Measurements from ENCODE around the gene CCR4. TPM values are rescaled to one million over a fixed set of nuclear protein-coding genes. Genes with fewer than 3 reads are reported as not detected.

CCR4 gene
- total RNA-seq, 2 donors from 2014 or later = 0.11 TPM; not detected in 1

- H3K9ac ChIP-seq (ENCODE audit: extremely low read depth, low read length, poor library complexity, severe bottlenecking) = no peak overlapping the region
- no peaks in the 10 kb centered on the region for H3K9me3 Mint-ChIP-seq
- no peaks in the 10 kb centered on the region for H3K27me3 Mint-ChIP-seq (ENCODE audit: insufficient read depth)
- peaks cover 10% of the 10 kb centered on the region for H3K4me1 ChIP-seq (ENCODE audit: control insufficient read depth, insufficient read depth, low read length)
- 92 to 95% methylated on average over 4 of the region's 4 CpGs for WGBS, 2 experiments (ENCODE audit: insufficient coverage in 1 of 2, insufficient read length in 1 of 2)
- H3K4me3 Mint-ChIP-seq = no peak overlapping the region
- peaks cover 2% of the 10 kb centered on the region for H3K36me3 Mint-ChIP-seq (ENCODE audit: low read depth)
- no peak overlapping the region for H3K27ac Mint-ChIP-seq
- no peaks in the 10 kb centered on the region for H3K9me3 ChIP-seq (ENCODE audit: control insufficient read depth, low read length)
- H3K27me3 ChIP-seq (ENCODE audit: control insufficient read depth, insufficient read depth, low read length, poor library complexity, severe bottlenecking) = no peaks in the 10 kb centered on the region
- no peak overlapping the region for H3K27ac ChIP-seq (ENCODE audit: low read depth, low read length)
- H3K36me3 ChIP-seq (ENCODE audit: control insufficient read depth, insufficient read depth, low read length) = peaks cover 3% of the 10 kb centered on the region
- no peak for DNase-seq
- H3K4me1 Mint-ChIP-seq = peaks cover 20% of the 10 kb centered on the region
- H3K4me3 ChIP-seq (ENCODE audit: low read length) = no peak overlapping the region
- TF ChIP-seq, protein P1, sequence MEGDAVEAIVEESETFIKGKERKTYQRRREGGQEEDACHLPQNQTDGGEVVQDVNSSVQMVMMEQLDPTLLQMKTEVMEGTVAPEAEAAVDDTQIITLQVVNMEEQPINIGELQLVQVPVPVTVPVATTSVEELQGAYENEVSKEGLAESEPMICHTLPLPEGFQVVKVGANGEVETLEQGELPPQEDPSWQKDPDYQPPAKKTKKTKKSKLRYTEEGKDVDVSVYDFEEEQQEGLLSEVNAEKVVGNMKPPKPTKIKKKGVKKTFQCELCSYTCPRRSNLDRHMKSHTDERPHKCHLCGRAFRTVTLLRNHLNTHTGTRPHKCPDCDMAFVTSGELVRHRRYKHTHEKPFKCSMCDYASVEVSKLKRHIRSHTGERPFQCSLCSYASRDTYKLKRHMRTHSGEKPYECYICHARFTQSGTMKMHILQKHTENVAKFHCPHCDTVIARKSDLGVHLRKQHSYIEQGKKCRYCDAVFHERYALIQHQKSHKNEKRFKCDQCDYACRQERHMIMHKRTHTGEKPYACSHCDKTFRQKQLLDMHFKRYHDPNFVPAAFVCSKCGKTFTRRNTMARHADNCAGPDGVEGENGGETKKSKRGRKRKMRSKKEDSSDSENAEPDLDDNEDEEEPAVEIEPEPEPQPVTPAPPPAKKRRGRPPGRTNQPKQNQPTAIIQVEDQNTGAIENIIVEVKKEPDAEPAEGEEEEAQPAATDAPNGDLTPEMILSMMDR (conservative IDR thresholded peaks at IDR 0.05) = no peak
Measured at GRCh38 chr3:32995098-32995497, 43.7 kb downstream of the CCR4 start.

DNA sequence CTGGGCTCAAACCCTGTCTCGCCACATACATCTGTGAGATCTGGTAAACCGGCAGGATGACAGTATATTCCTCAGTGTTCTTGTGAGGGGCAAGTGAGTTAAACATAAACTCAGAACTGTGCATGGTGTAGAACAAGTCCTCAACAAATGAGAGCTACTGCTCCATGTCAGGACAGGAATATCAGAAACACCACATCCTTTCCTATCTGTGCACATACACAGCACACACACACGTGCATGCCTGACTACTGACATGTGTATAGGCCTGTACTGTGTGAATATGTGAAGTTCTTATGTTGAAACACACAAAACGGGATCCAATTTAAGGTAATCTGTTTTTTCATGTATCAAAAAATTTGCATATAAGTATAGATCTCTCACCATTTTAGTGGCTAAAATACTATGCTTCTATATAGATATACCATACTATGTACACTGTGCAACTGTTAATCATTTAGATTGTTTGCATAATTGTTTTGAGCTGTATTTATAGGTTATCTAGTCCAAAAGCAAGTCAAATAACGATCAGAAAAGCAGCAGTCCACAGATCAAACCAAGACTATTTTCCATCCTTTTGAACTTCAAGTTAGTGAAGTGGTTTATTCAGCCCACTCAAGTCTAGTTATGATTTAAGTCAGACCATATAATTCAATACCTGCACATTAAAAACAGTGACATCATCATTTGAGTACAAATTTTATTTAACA lies 44.8 kb downstream of the CCR4 start:
- no peaks in the 10 kb centered on the region for H3K27me3 Mint-ChIP-seq (ENCODE audit: insufficient read depth)
- peaks cover 3% of the 10 kb centered on the region for H3K36me3 ChIP-seq (ENCODE audit: control insufficient read depth, insufficient read depth, low read length)
- H3K27ac ChIP-seq (ENCODE audit: low read depth, low read length) = no peak overlapping the region
- TF ChIP-seq, protein P1 (conservative IDR thresholded peaks at IDR 0.05) = no peak
- no peak overlapping the region for H3K4me3 ChIP-seq (ENCODE audit: low read length)
- no peak overlapping the region for H3K9ac ChIP-seq (ENCODE audit: extremely low read depth, low read length, poor library complexity, severe bottlenecking)
- H3K36me3 Mint-ChIP-seq (ENCODE audit: low read depth) = peaks cover 2% of the 10 kb centered on the region
- peaks cover 10% of the 10 kb centered on the region for H3K4me1 ChIP-seq (ENCODE audit: control insufficient read depth, insufficient read depth, low read length)
- H3K9me3 Mint-ChIP-seq = no peaks in the 10 kb centered on the region
- WGBS, 2 experiments (ENCODE audit: insufficient coverage in 1 of 2, insufficient read length in 1 of 2) = 76 to 94% methylated on average over 2 to 5 of the region's 5 CpGs
- no peak overlapping the region for H3K4me3 Mint-ChIP-seq
- no peak overlapping the region for H3K27ac Mint-ChIP-seq
- H3K27me3 ChIP-seq (ENCODE audit: control insufficient read depth, insufficient read depth, low read length, poor library complexity, severe bottlenecking) = no peaks in the 10 kb centered on the region
- no peak for DNase-seq
- H3K4me1 Mint-ChIP-seq = peaks cover 20% of the 10 kb centered on the region
- H3K9me3 ChIP-seq (ENCODE audit: control insufficient read depth, low read length) = no peaks in the 10 kb centered on the region

DNA sequence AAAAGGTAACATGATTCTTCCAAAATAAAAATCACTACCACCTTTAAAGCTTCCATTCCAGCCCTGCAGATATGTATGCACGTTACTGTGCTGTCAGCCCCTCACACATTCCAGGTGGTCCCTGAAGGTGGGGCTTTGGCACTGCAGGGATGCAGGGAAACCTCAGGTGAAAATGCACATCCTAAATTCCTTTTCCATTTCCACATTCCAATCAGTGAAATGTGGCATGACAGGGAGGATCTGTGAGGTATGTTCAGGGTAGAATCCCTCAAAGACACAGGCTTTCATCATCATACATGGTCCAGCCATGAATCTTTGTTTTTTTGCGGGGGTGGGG lies 45.3 kb downstream of the CCR4 start:
- Mint-ChIP-seq H3K36me3 (ENCODE audit: low read depth) (peaks cover 2% of the 10 kb centered on the region), H3K4me1 (peaks cover 20% of the 10 kb centered on the region), H3K4me3 (no peak overlapping the region), H3K9me3 (no peaks in the 10 kb centered on the region), H3K27me3 (ENCODE audit: insufficient read depth) (no peaks in the 10 kb centered on the region), H3K27ac (no peak overlapping the region)
- DNase-seq = peak; percentile 57
- no peak overlapping the region for H3K4me3 ChIP-seq (ENCODE audit: low read length)
- H3K27me3 ChIP-seq (ENCODE audit: control insufficient read depth, insufficient read depth, low read length, poor library complexity, severe bottlenecking) = no peaks in the 10 kb centered on the region
- peaks cover 3% of the 10 kb centered on the region for H3K36me3 ChIP-seq (ENCODE audit: control insufficient read depth, insufficient read depth, low read length)
- H3K9ac ChIP-seq (ENCODE audit: extremely low read depth, low read length, poor library complexity, severe bottlenecking) = no peak overlapping the region
- peaks cover 10% of the 10 kb centered on the region for H3K4me1 ChIP-seq (ENCODE audit: control insufficient read depth, insufficient read depth, low read length)
- H3K27ac ChIP-seq (ENCODE audit: low read depth, low read length) = no peak overlapping the region
- 88 to 92% methylated on average over 1 to 2 of the region's 2 CpGs for WGBS, 2 experiments (ENCODE audit: insufficient coverage in 1 of 2, insufficient read length in 1 of 2)
- no peaks in the 10 kb centered on the region for H3K9me3 ChIP-seq (ENCODE audit: control insufficient read depth, low read length)
- TF ChIP-seq, protein P1 (conservative IDR thresholded peaks at IDR 0.05) = no peak

Measured in endodermal cell (in vitro differentiated cells).